ENCODE results near the gene CFAP61. TPM values are rescaled to one million over a fixed set of nuclear protein-coding genes. Genes with fewer than 3 reads are reported as not detected.

Gene CFAP61
- total RNA-seq, 1 donor from 2014 or later: 5.6 TPM

GRCh38 chr20:20205141-20205861 is 153.0 kb downstream of the CFAP61 start:
- peaks cover 17% of the 10 kb centered on the region for H3K4me1 Mint-ChIP-seq (ENCODE audit: unreplicated experiment)
- H3K27ac Mint-ChIP-seq: no peak overlapping the region
- TF ChIP-seq CTCF (conservative IDR thresholded peaks at IDR 0.05): no peak
- DNase-seq (ENCODE audit: extremely low spot score, unreplicated experiment): no peak
- H3K4me3 Mint-ChIP-seq: no peak overlapping the region
- H3K36me3 Mint-ChIP-seq: no peaks in the 10 kb centered on the region
- H3K27me3 Mint-ChIP-seq: peaks cover 25% of the 10 kb centered on the region
- no peaks in the 10 kb centered on the region for H3K9me3 Mint-ChIP-seq

GRCh38 chr20:20205862-20206236 is 153.5 kb downstream of the CFAP61 start:
- Mint-ChIP-seq H3K27ac (no peak overlapping the region), H3K4me3 (no peak overlapping the region), H3K36me3 (no peaks in the 10 kb centered on the region), H3K27me3 (peaks cover 22% of the 10 kb centered on the region), H3K4me1 (ENCODE audit: unreplicated experiment) (peaks cover 20% of the 10 kb centered on the region), H3K9me3 (no peaks in the 10 kb centered on the region)
- no peak for TF ChIP-seq CTCF (conservative IDR thresholded peaks at IDR 0.05)
- no peak for DNase-seq (ENCODE audit: extremely low spot score, unreplicated experiment)

- Mint-ChIP-seq H3K36me3 (no peaks in the 10 kb centered on the region), H3K4me3 (no peak overlapping the region), H3K27ac (no peak overlapping the region), H3K4me1 (ENCODE audit: unreplicated experiment) (peaks cover 27% of the 10 kb centered on the region), H3K9me3 (no peaks in the 10 kb centered on the region), H3K27me3 (peaks cover 18% of the 10 kb centered on the region)
- TF ChIP-seq CTCF (conservative IDR thresholded peaks at IDR 0.05): no peak
- DNase-seq (ENCODE audit: extremely low spot score, unreplicated experiment): no peak
Measured at GRCh38 chr20:20206788-20207187, 154.5 kb downstream of the CFAP61 start.

- peaks cover 18% of the 10 kb centered on the region for H3K27me3 Mint-ChIP-seq
- H3K9me3 Mint-ChIP-seq: no peaks in the 10 kb centered on the region
- DNase-seq (ENCODE audit: extremely low spot score, unreplicated experiment): no peak
- H3K27ac Mint-ChIP-seq: no peak overlapping the region
- H3K4me1 Mint-ChIP-seq (ENCODE audit: unreplicated experiment): peaks cover 32% of the 10 kb centered on the region
- no peaks in the 10 kb centered on the region for H3K36me3 Mint-ChIP-seq
- H3K4me3 Mint-ChIP-seq: no peak overlapping the region
- TF ChIP-seq CTCF (conservative IDR thresholded peaks at IDR 0.05): no peak
Measured at GRCh38 chr20:20207291-20207690, 155.0 kb downstream of the CFAP61 start.

GRCh38 chr20:20207872-20208271 is 155.5 kb downstream of the CFAP61 start:
- Mint-ChIP-seq H3K4me1 (ENCODE audit: unreplicated experiment) (peaks cover 35% of the 10 kb centered on the region), H3K9me3 (no peaks in the 10 kb centered on the region), H3K36me3 (no peaks in the 10 kb centered on the region), H3K4me3 (no peak overlapping the region), H3K27ac (no peak overlapping the region), H3K27me3 (peaks cover 14% of the 10 kb centered on the region)
- TF ChIP-seq CTCF (conservative IDR thresholded peaks at IDR 0.05): no peak
- no peak for DNase-seq (ENCODE audit: extremely low spot score, unreplicated experiment)
